Kidney glomerular epithelial cell (primary cell): ENCODE measurements around the gene ZNF260.
A peak's percentile ranks its signal among the peaks of the same experiment; 100 is the strongest.
"Not testable (repeated sequence)": the region's sequence is repeated elsewhere in the genome, so short reads cannot be mapped to it uniquely, and the experiment has no call there.

ENCODE experiments used
- DNase-seq: peaks from one replicate; lab custom pipeline; 2025; lab: John Stamatoyannopoulos, UW

ZNF260 gene

DNA sequence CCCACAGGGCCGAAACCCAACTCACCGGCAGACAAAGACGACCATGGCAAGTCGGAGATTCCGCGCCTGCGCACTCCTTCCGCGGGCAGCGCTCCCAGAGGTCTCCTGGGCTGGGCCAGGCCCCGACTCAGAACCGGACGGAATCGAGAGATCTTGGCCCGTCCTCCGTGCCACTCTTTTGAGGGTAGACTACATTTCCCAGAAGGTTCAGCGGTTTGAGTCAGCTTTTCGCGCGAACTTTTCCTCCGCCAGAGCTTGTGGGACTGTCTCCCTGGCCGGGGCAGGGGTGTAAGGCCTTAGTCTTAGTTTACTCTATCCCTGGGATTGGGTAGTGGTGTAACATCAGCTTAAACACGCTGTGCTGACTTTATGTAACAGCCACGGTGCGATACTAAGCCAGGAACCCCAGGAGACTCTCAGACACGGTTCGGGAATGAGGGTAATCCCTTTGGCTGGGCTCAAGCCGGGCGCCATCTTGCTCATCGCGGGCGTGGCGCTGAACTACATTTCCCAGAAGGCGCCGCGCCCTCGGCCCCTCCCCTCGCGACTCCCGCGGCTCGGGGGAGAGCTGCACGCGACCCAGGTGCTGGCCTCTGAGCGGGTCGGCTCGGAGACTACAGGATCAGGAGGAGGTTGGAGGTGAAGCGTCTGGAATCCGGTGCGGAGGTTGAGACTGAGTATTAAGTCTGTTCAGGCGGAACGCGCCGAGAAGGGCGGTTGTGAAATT, at the start of gene ZNF260:
ZNF260 (minus strand) TSS at position 78 of the 727 bp plus-strand sequence. CDS start 13,033 bp downstream, outside the sequence.
- DNase-seq = peak; percentile 91

DNA sequence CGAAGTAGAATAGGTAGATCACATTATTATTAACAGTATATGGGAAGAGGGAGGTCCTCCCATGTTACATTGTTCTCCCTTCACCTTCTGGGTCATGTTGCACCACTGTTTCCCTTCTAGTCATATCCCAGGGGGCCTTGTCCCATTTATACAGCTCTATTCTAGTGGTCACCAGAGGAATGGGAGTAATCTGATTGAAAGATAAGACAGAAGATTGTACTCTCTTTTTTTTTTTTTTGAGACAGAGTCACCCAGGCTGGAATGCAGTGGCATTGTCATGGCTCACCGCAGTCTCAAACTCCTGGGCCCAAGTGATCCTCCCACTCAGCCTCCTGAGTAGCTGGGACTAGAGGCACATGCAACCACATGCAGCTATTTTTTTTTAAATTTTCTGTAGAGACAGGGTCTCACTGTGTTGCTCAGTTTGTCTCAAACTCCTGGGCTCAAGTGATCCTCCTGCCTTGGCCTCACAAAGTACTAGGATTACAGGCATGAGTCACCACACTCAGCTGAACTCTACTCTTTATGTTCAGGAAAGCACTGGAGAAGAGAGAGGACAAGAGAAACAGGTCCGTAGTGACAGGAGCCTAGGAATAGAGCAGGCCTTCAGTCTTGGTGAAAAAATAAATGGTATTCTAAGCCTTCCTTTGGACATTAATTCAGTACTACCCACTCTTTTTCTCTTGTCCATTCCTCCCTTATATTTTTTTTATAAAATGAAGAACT, 49.4 kb upstream of the ZNF260 start:
- DNase-seq = no peak

DNA sequence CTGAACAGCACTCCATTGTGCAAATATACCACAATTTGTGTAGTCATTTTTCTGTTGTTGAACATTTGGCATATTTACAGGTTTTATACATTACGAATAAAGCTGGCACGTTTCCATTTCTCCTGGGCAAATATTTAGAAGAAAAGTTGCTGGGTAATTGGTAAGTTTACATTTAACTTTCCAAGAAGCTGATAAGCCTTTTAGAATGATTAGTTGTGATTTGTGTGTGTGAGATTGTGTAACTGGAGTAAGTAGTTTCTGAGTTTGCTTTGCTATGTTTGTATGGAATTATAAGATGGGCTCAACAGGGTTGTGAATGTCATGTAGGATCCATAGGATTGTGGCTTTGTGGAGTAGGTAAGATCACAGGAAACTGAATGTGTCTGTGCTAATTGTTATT, 46.7 kb upstream of the ZNF260 start:
- DNase-seq = no peak

DNA sequence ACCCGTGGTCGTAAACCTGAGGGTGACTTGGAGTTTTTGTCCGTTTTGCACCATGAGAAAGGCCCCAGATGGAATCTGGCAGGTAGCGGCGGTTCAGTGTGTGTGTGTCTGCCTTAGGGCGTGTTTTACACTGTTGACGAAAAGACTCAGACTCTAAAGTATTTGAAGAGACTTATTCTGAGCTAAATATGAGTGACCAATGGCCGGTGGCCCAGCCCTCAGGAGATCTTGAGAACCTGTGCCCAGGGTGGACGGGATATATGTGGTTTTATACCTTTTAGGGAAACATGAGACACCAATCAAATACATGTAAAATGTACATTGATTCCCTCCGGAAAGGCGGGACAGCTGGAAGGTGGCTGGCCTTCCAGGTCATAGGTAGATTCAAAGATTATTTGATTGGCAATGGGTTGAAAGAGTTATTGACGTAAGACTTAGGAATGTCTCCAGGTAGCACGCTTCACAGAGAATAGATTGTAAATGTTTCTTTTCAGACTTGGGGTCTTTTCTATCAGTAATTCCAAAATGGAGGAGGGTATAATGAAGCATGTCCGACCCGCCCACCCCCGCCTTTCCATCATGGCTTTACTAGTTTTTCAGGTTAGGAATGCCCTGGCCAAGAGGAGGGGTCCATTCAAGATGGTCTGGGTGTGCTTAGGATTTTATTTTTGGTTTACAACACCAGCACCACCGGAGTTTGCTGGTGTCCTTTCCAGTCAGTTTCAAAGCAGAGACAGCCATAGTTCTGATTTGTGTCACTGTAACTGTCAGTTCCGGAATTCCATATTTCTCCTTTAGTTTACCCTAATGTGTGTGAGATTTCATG, 46.0 kb upstream of the ZNF260 start:
- DNase-seq = peak; percentile 34

DNA sequence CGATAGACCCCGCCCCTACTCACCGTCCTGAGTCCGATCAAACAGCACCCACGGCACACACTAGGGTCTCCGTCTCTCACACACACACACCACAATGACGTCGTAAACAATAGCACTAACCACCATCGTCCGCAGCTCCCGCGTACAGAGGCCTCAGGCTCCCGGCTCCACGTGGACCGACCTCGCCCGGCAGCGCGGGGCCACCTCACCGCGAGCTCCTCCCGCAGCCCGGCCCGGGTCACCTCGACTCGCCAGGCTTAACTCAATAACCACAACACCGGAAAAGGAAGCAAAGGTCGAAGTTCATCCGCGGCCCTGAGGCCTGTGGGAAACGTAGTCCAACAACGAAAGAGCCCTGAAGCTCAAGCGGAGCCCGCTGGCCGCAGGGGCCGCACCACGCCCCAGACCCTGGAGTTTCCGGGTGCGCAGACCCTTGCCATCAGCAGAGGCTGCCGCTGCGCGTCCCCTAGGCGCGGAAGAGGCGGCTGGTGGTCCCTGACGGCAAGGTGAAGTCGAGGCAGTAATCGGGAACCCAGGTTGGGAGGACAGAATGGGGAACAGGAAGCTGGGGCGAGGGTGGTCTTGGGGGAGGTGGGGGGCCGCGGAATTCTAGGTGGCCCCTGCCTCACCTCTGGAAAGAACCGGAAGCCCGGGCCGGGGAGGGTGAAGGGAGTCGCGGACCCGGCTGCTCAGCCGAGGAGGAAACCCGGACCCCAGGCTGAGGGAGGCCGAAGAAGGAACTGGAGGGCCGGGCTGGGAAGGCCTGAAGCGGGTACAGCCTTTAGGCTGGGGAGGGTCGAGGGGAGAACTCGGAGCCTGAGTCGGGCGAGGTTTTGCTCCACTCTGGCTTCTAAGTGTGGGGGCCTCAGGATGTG, 45.2 kb upstream of the ZNF260 start, which contains the start of gene ZNF529:
ZNF529 (minus strand) TSS at position 273 of the 875 bp plus-strand sequence. CDS start 946 bp downstream, outside the sequence.
- DNase-seq = peak; percentile 89

DNA sequence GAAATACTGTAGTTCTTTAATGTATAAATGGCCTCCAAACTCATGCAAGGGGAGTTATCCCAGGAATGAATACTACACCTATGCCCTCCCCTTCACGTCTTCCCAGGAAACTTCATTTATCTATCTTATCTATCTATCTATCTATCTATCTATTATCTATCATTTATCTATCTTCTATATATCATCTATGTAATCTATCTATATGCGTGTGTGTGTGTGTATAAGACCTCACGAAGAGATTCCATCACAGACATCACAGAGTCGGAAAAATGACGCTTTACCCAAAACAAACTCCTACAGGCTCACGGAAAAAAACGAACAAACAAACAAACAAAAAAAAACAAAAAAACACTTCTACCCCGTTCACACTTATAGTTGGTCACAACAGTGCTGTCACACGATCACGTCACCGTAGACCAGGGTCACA, 44.5 kb upstream of the ZNF260 start:
- no peak for DNase-seq

DNA sequence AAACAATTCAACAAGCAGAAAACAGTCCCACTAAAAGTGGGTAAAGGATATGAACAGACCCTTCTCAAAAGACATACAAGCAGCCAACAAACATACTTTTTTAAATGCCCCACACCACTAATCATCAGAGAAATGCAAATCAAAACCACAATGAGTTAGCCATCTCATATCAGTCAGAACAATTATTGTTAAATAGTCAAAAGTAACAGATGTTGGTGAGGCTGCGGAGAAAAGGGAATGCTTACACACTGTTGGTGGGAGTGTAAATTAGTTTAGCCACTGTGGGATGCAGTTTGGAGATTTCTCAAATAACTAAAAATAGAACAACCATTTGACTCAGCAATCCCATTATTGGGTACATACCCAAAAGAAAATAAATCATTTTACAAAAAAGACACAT, 36.3 kb upstream of the ZNF260 start:
- DNase-seq = no peak

DNA sequence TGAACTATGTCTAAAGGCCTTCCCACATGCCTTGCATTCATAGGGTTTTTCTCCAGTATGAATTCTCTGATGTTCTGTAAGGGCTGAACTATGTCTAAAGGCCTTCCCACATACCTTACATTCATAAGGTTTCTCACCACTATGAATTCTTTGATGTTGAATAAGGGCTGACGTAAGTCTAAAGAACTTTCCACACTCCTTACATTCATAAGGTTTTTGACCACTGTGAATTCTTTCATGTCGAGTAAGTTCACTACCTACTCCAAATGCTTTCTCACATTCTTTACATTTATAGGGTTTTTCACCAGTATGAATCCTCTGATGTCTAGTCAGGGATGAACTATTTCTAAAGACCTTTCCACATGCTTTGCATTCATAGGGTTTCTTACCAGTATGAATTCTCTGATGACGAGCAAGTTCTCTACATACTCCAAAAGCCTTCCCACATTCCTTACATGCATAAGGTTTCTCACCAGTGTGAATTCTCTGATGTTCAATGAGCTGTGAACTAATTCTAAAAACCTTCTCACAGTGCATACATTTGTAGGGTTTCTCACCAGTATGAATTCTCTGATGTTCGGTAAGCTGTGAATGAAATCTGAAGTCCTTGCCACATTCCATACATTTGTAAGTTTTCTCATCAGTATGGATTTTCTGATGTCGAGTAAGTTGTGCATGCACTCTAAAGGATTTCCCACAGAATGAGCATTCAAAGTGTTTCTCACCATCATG, 19.1 kb upstream of the ZNF260 start:
- no peak for DNase-seq

DNA sequence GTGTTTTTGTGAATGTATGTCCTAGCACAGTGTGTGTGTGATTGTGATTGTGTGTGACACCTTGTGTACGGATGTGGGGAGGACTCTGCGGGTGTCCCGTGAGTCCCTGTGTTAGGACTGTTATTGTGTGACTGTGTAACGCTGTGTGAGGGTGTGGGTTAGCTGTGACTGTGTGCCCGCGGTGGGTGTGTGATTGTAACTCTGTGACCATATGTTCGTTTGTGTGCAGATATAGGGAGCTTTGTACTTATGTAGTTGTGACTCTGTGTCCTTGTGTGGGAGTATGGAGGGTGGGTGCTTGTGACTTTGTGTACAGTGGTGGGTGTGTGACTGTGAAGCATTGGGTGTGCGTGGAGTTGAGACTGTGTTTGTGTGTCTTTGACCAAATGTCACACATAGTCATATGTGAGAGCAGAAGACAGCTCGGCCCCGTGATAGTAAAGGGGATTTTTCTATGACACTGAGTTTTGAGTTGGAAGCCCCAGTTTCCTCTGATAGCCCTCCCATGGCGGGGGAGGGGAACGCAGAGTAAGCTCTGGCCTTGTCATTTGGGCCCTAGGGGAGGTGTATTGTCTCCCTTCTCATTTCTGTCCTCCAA, 949 bp upstream of the ZNF260 start:
- no peak for DNase-seq

DNA sequence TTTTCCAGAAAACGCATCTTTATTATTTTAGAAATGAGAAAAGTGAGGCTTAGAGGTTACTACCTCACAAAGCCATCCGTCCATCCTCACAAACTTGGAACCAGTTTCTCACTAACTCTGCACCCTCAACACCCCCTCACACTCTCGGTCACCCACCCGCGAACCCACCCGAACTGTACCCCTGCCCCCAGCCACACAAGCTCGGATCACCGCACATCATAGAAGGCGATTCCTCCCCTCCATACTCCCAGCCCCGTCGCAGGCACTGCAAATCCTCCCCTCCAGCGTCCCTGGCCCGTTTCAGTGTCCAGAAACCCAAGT, 238 bp downstream of the ZNF260 start:
- no peak for DNase-seq

DNA sequence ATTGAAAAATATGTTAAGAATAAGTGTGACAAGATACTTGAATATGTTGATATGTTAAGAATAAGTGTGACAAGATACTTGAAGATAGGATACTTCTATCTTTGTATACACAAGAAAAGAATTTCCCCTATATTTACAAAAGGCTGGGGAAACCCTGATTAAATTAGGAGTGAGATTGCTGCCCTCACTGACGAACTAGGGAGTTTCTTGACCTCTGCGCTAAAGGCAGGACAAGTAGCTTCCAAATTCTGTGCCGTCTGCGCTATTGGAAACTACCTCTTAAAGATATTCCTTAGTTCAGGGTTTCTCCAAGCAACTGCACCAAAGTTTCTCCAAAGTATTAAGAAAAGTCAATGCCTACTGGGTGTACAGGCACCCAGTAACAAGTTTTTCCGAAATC, 730 bp downstream of the ZNF260 start:
- no peak for DNase-seq

DNA sequence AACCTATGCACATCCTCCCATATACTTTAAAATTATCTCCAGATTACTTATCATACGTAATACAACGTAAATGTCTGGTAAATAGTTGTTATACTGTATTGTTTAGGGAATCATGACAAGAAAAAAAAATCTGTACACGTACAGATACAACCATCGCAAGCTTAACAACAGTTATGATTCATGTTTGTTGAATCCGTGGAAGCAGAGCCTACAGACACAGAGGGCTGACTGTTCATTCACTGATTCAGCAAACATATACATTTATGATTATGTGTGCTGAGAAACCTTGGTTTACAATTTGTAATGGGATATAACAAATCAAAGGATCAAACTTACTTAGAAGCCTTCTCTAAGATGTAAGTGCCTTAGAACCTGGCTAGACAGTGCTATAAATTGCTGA, 1.5 kb downstream of the ZNF260 start:
- DNase-seq = no peak

DNA sequence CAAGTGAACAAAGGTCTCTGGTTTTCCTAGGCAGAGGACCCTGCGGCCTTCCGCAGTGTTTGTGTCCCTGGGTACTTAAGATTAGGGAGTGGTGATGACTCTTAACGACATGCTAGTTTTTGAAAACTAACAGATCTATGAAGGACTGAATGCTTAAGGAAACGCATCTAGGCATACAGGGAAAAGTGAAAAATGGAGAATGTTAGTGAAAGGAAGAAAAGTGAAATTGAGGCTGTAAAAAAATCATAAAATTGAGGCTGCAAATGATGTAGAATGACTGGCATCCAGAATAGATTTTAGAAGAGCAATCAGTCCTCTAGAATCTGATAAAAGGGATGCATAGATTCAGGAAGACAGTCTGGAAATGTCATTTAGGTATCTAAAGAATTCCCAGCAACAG, 3.5 kb downstream of the ZNF260 start:
- no peak for DNase-seq

DNA sequence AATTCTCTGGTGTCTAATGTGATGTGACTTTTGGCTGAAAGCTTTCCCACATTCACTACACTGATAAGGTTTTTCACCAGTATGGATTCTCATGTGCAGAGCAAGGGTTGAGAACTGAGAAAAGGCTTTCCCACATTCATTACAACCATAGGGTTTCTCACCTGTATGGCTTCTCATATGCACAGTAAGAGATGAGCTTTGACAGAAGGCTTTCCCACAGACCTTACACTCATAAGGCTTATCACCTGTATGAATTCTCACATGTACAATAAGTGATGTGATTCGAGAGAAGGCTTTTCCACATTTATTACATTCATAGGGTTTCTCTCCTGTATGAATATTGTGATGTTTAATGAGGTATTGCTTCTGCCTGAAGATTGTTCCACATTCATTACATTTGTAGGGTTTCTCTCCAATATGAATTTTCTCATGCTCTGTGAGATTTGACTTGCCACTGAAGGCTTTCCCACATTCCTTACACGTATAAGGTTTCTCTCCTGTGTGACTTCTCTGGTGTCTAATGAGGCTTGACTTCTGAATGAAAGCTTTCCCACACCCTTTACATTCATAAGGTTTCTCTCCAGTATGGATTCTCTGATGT, 14.0 kb downstream of the ZNF260 start:
- no peak for DNase-seq

DNA sequence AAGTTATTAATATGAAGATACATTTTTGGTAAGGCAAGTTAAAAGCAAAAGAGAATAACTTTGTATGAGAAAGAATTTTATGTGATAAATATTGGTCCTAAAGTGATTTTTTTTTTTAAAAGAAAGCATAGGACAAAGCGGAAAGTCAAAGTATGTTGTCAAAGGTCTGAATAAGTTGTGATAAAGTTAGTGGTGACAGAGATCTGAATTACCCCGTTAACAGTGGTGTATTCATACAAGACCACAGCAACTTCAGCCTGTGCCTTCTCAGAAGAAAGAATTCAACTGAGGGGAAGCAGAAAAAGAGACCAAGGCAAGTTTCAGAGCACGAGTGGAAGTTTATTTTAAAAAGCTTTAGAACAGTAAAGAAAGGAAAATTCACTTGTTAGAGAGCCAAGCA, 19.7 kb downstream of the ZNF260 start:
- DNase-seq = no peak

DNA sequence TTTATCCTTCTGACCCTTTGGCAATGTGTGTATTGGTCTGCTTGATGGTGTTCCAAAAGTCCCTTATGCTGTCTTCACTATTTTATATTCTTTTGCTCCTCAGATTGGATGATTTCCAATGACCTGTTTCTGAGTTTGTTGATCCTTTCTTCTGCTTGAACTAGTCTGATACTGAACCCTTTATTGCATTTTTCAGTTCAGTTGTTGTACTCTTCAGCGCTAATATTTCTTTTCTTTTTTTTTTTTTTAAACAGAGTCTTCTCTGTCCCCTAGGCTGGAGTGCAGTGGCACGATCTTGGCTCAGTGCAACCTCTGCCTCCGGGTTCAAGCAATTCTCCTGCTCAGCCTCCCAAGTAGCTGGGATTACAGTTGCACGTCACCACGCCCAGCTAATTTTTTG, 26.1 kb downstream of the ZNF260 start:
- DNase-seq = no peak

DNA sequence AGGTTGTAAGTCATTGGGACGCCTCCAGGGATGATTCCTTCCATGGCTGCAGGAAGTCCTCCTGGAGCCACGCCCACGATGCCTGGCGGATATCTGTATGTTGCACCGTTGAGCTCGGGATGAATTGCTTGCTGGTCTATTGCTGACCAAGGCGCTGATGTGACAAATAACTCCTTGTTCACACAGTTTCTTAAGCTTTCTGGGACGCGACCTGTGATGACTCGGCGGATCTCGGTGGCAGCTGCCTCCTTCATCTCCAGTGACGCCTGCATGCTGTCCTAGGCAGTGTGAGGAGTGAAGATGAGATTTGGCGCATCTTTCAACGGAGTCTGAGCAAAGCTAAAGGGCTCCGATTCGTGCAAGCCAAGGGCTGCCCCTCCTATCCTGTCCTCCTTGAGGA, 31.1 kb downstream of the ZNF260 start:
- DNase-seq = no peak

DNA sequence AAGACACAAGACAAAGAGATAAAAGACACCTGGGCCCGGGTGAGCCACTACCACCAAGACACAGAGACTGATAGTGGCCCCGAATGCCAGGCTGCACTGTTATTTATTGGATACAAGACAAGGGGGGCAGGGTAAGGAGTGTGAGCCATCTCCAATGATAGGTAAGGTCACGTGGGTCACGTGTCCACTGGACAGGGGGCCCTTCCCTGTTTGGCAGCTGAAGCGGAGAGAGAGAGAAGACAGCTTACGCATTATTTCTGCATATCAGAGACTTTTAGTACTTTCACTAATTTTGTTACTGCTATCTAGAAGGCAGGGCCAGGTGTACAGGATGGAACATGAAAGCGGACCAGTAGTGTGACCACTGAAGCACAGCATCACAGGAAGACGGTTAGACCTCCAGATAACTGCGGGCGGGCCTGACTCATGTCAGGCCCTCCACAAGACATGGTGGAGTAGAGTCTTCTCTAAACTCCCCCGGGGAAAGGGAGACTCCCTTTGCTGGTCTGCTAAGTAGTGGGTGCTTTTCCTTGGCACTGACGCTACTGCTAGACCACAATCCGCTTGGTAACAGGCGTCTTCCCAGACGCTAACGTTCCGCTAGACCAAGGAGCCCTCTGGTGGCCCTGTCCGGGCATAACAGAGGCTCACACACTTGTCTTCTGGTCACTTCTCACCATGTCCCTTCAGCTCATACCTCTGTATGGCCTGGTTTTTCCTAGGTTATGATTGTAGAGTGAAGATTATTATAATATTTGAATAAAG, 35.2 kb downstream of the ZNF260 start:
- DNase-seq = not testable (repeated sequence)

DNA sequence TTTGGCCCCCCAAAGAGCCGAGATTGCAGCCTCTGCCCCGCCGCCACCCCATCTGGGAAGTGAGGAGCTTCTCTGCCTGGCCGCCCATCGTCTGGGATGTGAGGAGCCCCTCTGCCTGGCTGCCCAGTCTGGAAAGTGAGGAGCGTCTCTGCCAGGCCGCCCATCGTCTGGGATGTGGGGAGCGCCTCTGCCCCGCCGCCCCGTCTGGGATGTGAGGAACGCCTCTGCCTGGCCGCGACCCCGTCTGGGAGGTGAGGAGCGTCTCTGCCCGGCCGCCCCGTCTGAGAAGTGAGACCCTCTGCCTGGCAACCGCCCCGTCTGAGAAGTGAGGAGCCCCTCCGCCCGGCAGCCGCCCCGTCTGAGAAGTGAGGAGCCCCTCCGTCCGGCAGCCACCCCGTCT, 37.2 kb downstream of the ZNF260 start:
- not testable (repeated sequence) for DNase-seq
